OCI-LY1 (cell line): ENCODE data around the gene QRFPR.

ENCODE experiments used
- H2AFZ ChIP-seq: fragments of 200-600 bp; sonication (generic), shearing (Covaris generic); 2 replicates; pipeline ENCODE4 v1.6.0; 2014; ENCODE audit warnings: antibody characterized with exemption, mild to moderate bottlenecking, low read length
- H3F3A ChIP-seq: fragments of 200-600 bp; sonication (generic), shearing (Covaris generic); 2 replicates; pipeline ENCODE4 v1.6.0; 2014; ENCODE audit warnings: mild to moderate bottlenecking, antibody characterized with exemption, low read length, moderate library complexity; ENCODE audit not compliant: insufficient read depth
- H3K27ac ChIP-seq: fragments of 200-600 bp; sonication (generic); 2 replicates; pipeline ENCODE4 v1.5.1; 2014; ENCODE audit warnings: low read length, mixed run types, mild to moderate bottlenecking, low read depth; ENCODE audit not compliant: poor library complexity, severe bottlenecking
- H3K27me3 ChIP-seq: fragments of 200-600 bp; sonication (generic); 2 replicates; pipeline ENCODE4 v1.6.0; 2014; ENCODE audit warnings: antibody characterized with exemption, mild to moderate bottlenecking, low read length, moderate library complexity; ENCODE audit not compliant: insufficient read depth
- H3K36me3 ChIP-seq: fragments of 200-600 bp; sonication (generic); 2 replicates; pipeline ENCODE4 v1.6.1; 2014; ENCODE audit warnings: mild to moderate bottlenecking, antibody characterized with exemption, low read length, moderate library complexity, mixed read lengths; ENCODE audit not compliant: insufficient read depth
- H3K4me1 ChIP-seq: fragments of 200-600 bp; sonication (generic); 2 replicates; pipeline ENCODE4 v1.5.1; 2014; ENCODE audit warnings: mild to moderate bottlenecking, low read length, moderate library complexity; ENCODE audit not compliant: insufficient read depth, severe bottlenecking
- H3K4me2 ChIP-seq: fragments of 200-600 bp; sonication (generic), shearing (Covaris generic); 2 replicates; pipeline ENCODE4 v1.6.1; 2014; ENCODE audit warnings: low read length
- H3K4me3 ChIP-seq: fragments of 200-600 bp; sonication (generic); 2 replicates; pipeline ENCODE4 v1.5.1; 2014; ENCODE audit warnings: low read length, low read depth, mild to moderate bottlenecking, mixed read lengths; ENCODE audit not compliant: poor library complexity, severe bottlenecking
- H3K79me2 ChIP-seq: fragments of 200-600 bp; shearing (Covaris generic); 2 replicates; pipeline ENCODE4 v1.6.1; 2016; ENCODE audit warnings: mixed run types, low read length, mixed read lengths; ENCODE audit not compliant: insufficient read depth
- H3K9ac ChIP-seq: fragments of 200-600 bp; sonication (generic), shearing (Covaris generic); 2 replicates; pipeline ENCODE4 v1.6.1; 2014; ENCODE audit warnings: mild to moderate bottlenecking, low read length, mixed read lengths
- H3K9me2 ChIP-seq: fragments of 200-600 bp; sonication (generic), shearing (Covaris generic); 2 replicates; pipeline ENCODE4 v1.6.1; 2014; ENCODE audit warnings: low read depth, mild to moderate bottlenecking, low read length, mixed read lengths
- H3K9me3 ChIP-seq: fragments of 200-600 bp; shearing (Covaris generic); 2 replicates; pipeline ENCODE4 v1.6.1; 2014; ENCODE audit warnings: low read length, mixed read lengths
- H4K20me1 ChIP-seq: fragments of 200-600 bp; sonication (generic), shearing (Covaris generic); 2 replicates; pipeline ENCODE4 v1.6.0; 2016; ENCODE audit warnings: mild to moderate bottlenecking, low read length; ENCODE audit not compliant: insufficient read depth
- CTCF ChIP-seq: fragments of 200-600 bp; sonication (generic), shearing (Covaris generic); IDR thresholded peaks from 2 replicates; pipeline ENCODE4 v1.5.1; 2017; ENCODE audit warnings: mild to moderate bottlenecking, antibody characterized with exemption, low read length, moderate library complexity, mixed read lengths
- EZH2 ChIP-seq: fragments of 200-600 bp; sonication (generic), shearing (Covaris generic); IDR thresholded peaks from 2 replicates; pipeline ENCODE4 v1.8.0; 2017; ENCODE audit warnings: borderline replicate concordance, mixed run types, mild to moderate bottlenecking, antibody characterized with exemption, low read length, moderate library complexity, mixed read lengths

QRFPR gene

GRCh38 chr4:121336706-121337105 lies 44.1 kb downstream of the QRFPR start:
- H3K79me2 ChIP-seq: no peaks in the 10 kb centered on the region
- no peak overlapping the region for H3K27ac ChIP-seq
- H3K4me2 ChIP-seq: no peak overlapping the region
- no peaks in the 10 kb centered on the region for H3K9me2 ChIP-seq
- H3F3A ChIP-seq: no peaks in the 10 kb centered on the region
- no peak overlapping the region for H2AFZ ChIP-seq
- H4K20me1 ChIP-seq: no peaks in the 10 kb centered on the region
- H3K9me3 ChIP-seq: no peaks in the 10 kb centered on the region
- no peaks in the 10 kb centered on the region for H3K27me3 ChIP-seq
- H3K4me3 ChIP-seq: no peak overlapping the region
- TF ChIP-seq EZH2 (no peak), CTCF (no peak)
- H3K36me3 ChIP-seq: no peaks in the 10 kb centered on the region
- no peaks in the 10 kb centered on the region for H3K4me1 ChIP-seq
- H3K9ac ChIP-seq: no peak overlapping the region

GRCh38 chr4:121330180-121330665 lies 50.6 kb downstream of the QRFPR start:
- Histone ChIP-seq H3K36me3 (no peaks in the 10 kb centered on the region), H3K79me2 (no peaks in the 10 kb centered on the region), H3K9me3 (no peaks in the 10 kb centered on the region), H3K9me2 (no peaks in the 10 kb centered on the region), H3K27ac (no peak overlapping the region), H3K4me1 (no peaks in the 10 kb centered on the region), H3K4me2 (no peak overlapping the region), H3K9ac (no peak overlapping the region), H3F3A (no peaks in the 10 kb centered on the region), H2AFZ (no peak overlapping the region), H4K20me1 (no peaks in the 10 kb centered on the region), H3K27me3 (no peaks in the 10 kb centered on the region), H3K4me3 (no peak overlapping the region)
- TF ChIP-seq CTCF: no peak

- Histone ChIP-seq H3K9me2 (no peaks in the 10 kb centered on the region), H3K4me3 (no peak overlapping the region), H3K27ac (no peak overlapping the region), H3K27me3 (no peaks in the 10 kb centered on the region), H3K79me2 (no peaks in the 10 kb centered on the region), H3K4me2 (no peak overlapping the region), H3F3A (no peaks in the 10 kb centered on the region), H2AFZ (no peak overlapping the region), H4K20me1 (no peaks in the 10 kb centered on the region), H3K9ac (no peak overlapping the region), H3K9me3 (no peaks in the 10 kb centered on the region), H3K36me3 (no peaks in the 10 kb centered on the region), H3K4me1 (no peaks in the 10 kb centered on the region)
- no peak for TF ChIP-seq EZH2
- TF ChIP-seq CTCF: no peak
These were observed 54.2 kb downstream of the QRFPR start for GRCh38 chr4:121326597-121326996.
